ENCODE results near the gene ENTPD8. TPM values are rescaled to one million over a fixed set of nuclear protein-coding genes. Genes with fewer than 3 reads are reported as not detected.

ENTPD8 gene
- total and polyA plus RNA-seq, 2 of the 13 experiments (the other 11 are each of a cell fraction or from before 2014, with no cell fraction given), result 0.26 to 0.44 TPM

GRCh38 chr9:137457406-137458193 lies 16.4 kb upstream of the ENTPD8 start (continued):
- TF ChIP-seq ZNF281 (CRISPR knock-in tag; IDR thresholded peaks at IDR 0.05; ENCODE audit: borderline replicate concordance) (0 out of 2 replicates have a peak, but pooled peaks have one; percentile 15), ZFX (CRISPR knock-in tag; IDR thresholded peaks at IDR 0.05; ENCODE audit: low read depth) (0 out of 2 replicates have a peak, but pooled peaks have one; percentile 11), MXD3 (CRISPR knock-in tag; IDR thresholded peaks at IDR 0.05) (no peak), ZNF574 (CRISPR knock-in tag; IDR thresholded peaks at IDR 0.05) (no peak), ZBTB43 (CRISPR knock-in tag; conservative IDR thresholded peaks at IDR 0.05) (no peak), TCF7 (IDR thresholded peaks at IDR 0.05; ENCODE audit: low read depth) (no peak), HMGXB4 (CRISPR knock-in tag; IDR thresholded peaks at IDR 0.05; ENCODE audit: borderline replicate concordance in 1 of 2, low read depth in 1 of 2) (peak in 1 of 2 experiments; percentile 34; a peak in 1 of 4 replicates), MEIS2 (CRISPR knock-in tag; IDR thresholded peaks at IDR 0.05) (no peak), ZMAT3 (CRISPR knock-in tag; conservative IDR thresholded peaks at IDR 0.05) (0 out of 2 replicates have a peak, but pooled peaks have one; percentile 21), ZBTB42 (CRISPR knock-in tag; IDR thresholded peaks at IDR 0.05) (no peak), ZNF724P (CRISPR knock-in tag; IDR thresholded peaks at IDR 0.05; ENCODE audit: borderline replicate concordance) (no peak), NONO (IDR thresholded peaks at IDR 0.05) (no peak), NONO (CRISPR knock-in tag; conservative IDR thresholded peaks at IDR 0.05) (0 out of 2 replicates have a peak, but pooled peaks have one; percentile 25)
